Esophagus (tissue), 2 donors: ENCODE results near the gene EPB41L4A. TPM values are rescaled to one million over a fixed set of nuclear protein-coding genes. Genes with fewer than 3 reads are reported as not detected.

Experiments
- H3K27ac ChIP-seq, 2 donors: one replicate each; pipeline ENCODE4 v1.5.1; 2013; ENCODE audit warnings: low read depth in 2 of 2, mild to moderate bottlenecking in 2 of 2, inconsistent platforms in 1 of 2, low read length in 1 of 2, moderate library complexity in 1 of 2
- H3K27me3 ChIP-seq, 2 donors: one replicate each; pipeline ENCODE4 v1.6.1; 2013; ENCODE audit warnings: low read length in 2 of 2, control low read depth in 1 of 2, mild to moderate bottlenecking in 1 of 2; ENCODE audit not compliant: insufficient read depth in 2 of 2, control insufficient read depth in 1 of 2
- H3K36me3 ChIP-seq, 2 donors: one replicate each; pipeline ENCODE4 v1.6.1; 2013; ENCODE audit warnings: low read length in 1 of 2; ENCODE audit not compliant: control insufficient read depth in 2 of 2, insufficient read depth in 2 of 2
- H3K4me1 ChIP-seq, 2 donors: one replicate each; pipeline ENCODE4 v1.6.1; 2013; ENCODE audit warnings: low read length in 1 of 2; ENCODE audit not compliant: control insufficient read depth in 2 of 2, insufficient read depth in 2 of 2
- H3K4me3 ChIP-seq, 2 donors: one replicate each; pipeline ENCODE4 v1.5.1; 2013; ENCODE audit warnings: low read length in 2 of 2, mild to moderate bottlenecking in 2 of 2, low read depth in 1 of 2, moderate library complexity in 1 of 2
- H3K9me3 ChIP-seq, 2 donors: one replicate each; pipeline ENCODE4 v1.6.1; 2013; ENCODE audit warnings: mild to moderate bottlenecking in 2 of 2, low read depth in 1 of 2, low read length in 1 of 2, moderate library complexity in 1 of 2; ENCODE audit not compliant: control insufficient read depth in 2 of 2, insufficient read depth in 1 of 2
- WGBS, 2 donors: extraction: QIAGEN DNeasy Blood & Tissue Kit; methylation state at CpG; one replicate each; pipeline ENCODE4 v1.1.7; 2013; 5-methylcytosine and 5-hydroxymethylcytosine counted together
- polyA plus RNA-seq, 2 donors: library from polyadenylated mRNA; stranded (reverse); fragments of 200-250 nt; gene quantifications; one replicate each; pipeline ENCODE4 v1.2.3, GENCODE V29; 2013
- donor health status: healthy with polysubstance abuse.
- donor health status: Bipolar disorder and iron deficiency.

EPB41L4A gene
- polyA plus RNA-seq, 2 donors, result 9.6 to 11.8 TPM

- H3K27me3 ChIP-seq, result no peaks in the 10 kb centered on the region
- H3K9me3 ChIP-seq, result no peaks in the 10 kb centered on the region
- no peaks in the 10 kb centered on the region for H3K4me1 ChIP-seq
- no peak overlapping the region for H3K27ac ChIP-seq
- 93 to 94% methylated on average over 2 of the region's 2 CpGs for WGBS, 2 donors
- H3K4me3 ChIP-seq, result no peak overlapping the region
- no peaks in the 10 kb centered on the region for H3K36me3 ChIP-seq
Measured at GRCh38 chr5:112348915-112349314, 70.2 kb downstream of the EPB41L4A start.

GRCh38 chr5:112348387-112348786 is 70.7 kb downstream of the EPB41L4A start:
- 61 to 75% methylated on average over 4 of the region's 4 CpGs for WGBS, 2 donors
- Histone ChIP-seq H3K36me3 (no peaks in the 10 kb centered on the region), H3K4me1 (no peaks in the 10 kb centered on the region), H3K27ac (no peak overlapping the region), H3K4me3 (no peak overlapping the region), H3K27me3 (no peaks in the 10 kb centered on the region), H3K9me3 (no peaks in the 10 kb centered on the region)

DNA sequence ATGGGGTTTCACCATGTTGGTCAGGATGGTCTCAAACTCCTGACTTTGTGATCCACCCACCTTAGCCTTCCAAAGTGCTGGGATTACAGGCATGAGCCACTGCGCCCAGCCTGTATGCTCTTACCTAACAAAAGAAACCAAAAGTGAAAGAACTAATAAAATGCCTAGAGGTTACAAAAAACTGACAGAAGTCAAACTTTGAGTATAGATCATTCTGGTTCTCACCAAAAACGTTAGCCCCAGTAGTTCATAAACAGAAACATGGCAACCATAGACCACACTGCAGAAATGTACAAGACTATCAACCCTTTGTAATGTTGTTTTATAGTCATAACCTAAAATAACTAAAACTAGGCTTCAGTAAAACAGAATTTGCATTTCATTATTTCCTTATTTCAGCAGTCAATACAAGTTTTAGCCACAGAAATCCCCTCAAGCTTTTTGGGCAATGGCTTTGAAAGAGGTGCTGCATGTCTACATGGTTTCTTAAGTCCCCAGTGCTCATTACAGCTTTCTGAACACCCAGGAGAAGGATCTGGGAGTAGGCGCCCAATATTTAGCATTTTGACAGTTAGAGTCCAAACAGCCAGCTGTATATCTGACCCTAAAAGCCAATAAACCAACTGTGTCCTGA is 72.5 kb downstream of the EPB41L4A start:
- Histone ChIP-seq H3K4me1 (no peaks in the 10 kb centered on the region), H3K27me3 (no peaks in the 10 kb centered on the region), H3K27ac (no peak overlapping the region), H3K4me3 (no peak overlapping the region), H3K36me3 (no peaks in the 10 kb centered on the region), H3K9me3 (no peaks in the 10 kb centered on the region)
- 32 to 37% methylated on average over 3 of the region's 3 CpGs for WGBS, 2 donors

- H3K4me3 ChIP-seq, result no peak overlapping the region
- no peak overlapping the region for H3K27ac ChIP-seq
- H3K27me3 ChIP-seq, result no peaks in the 10 kb centered on the region
- H3K36me3 ChIP-seq, result no peaks in the 10 kb centered on the region
- no peaks in the 10 kb centered on the region for H3K9me3 ChIP-seq
- WGBS, 2 donors, result 87 to 93% methylated on average over 3 of the region's 3 CpGs
- H3K4me1 ChIP-seq, result no peaks in the 10 kb centered on the region
Measured at GRCh38 chr5:112344540-112344939, 74.5 kb downstream of the EPB41L4A start.

GRCh38 chr5:112342389-112342788 is 76.7 kb downstream of the EPB41L4A start:
- WGBS, 2 donors, result 40 to 56% methylated on average over 3 of the region's 3 CpGs
- no peaks in the 10 kb centered on the region for H3K27me3 ChIP-seq
- H3K27ac ChIP-seq, result no peak overlapping the region
- H3K4me1 ChIP-seq, result no peaks in the 10 kb centered on the region
- H3K9me3 ChIP-seq, result no peaks in the 10 kb centered on the region
- no peak overlapping the region for H3K4me3 ChIP-seq
- H3K36me3 ChIP-seq, result no peaks in the 10 kb centered on the region

DNA sequence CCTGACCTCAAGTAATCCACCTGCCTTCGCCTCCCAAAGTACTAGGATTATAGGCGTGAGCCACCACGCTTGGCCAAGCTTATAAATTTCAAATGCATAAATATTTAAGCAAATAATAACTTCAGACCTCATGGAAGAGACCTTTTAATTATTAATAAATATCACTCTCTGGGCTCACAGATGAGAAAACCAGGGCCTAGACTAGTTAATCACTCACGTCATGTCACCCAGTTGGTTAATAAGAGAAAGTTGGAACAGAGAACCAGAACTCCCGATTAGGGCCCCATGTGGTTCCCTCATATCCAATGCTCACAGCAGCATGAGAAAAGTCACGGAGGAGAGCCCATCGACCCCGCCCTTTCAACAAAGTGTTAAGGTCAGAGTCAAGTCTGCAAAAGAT is 79.3 kb downstream of the EPB41L4A start:
- no peak overlapping the region for H3K27ac ChIP-seq
- WGBS, 2 donors, result 81 to 89% methylated on average over 8 of the region's 8 CpGs
- no peaks in the 10 kb centered on the region for H3K9me3 ChIP-seq
- H3K4me1 ChIP-seq, result no peaks in the 10 kb centered on the region
- no peaks in the 10 kb centered on the region for H3K27me3 ChIP-seq
- H3K4me3 ChIP-seq, result no peak overlapping the region
- no peaks in the 10 kb centered on the region for H3K36me3 ChIP-seq

DNA sequence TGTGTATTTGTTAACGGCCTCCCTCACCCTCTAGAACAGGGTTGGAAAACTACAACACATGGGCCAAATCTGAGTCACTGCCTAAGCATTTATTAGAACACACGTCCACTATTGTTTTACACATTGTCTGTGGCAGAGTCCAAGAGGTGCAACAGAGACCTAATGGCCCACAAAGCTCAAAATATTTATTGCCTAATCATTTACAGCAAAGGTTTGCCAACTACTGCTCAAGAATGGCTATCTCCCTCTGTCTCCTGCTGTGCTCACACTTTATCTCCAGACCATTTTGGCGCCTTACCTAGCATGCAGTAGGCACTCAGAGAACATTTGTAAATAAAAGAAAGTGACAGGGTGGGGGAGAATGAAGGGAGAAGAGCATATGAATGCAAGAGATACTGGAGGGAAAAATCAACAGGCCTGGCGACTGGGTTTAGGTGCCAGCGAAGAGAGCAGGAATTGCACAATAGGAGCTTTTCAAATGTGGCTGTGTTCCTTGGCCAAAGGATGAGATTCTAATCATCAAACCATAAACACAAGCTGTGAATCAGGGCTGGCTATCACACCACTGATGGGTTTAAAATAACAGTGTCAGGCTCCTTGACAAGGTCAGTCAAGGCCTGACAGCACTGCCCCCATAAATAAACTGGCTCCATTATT is 80.3 kb downstream of the EPB41L4A start:
- Histone ChIP-seq H3K27me3 (no peaks in the 10 kb centered on the region), H3K36me3 (no peaks in the 10 kb centered on the region), H3K9me3 (no peaks in the 10 kb centered on the region), H3K4me3 (no peak overlapping the region), H3K27ac (no peak overlapping the region), H3K4me1 (no peaks in the 10 kb centered on the region)
- 54 to 65% methylated on average over 5 of the region's 5 CpGs for WGBS, 2 donors

- Histone ChIP-seq H3K9me3 (no peaks in the 10 kb centered on the region), H3K4me1 (peaks cover 0 to 3% of the 10 kb centered on the region in 2 donors), H3K36me3 (no peaks in the 10 kb centered on the region), H3K27me3 (no peaks in the 10 kb centered on the region), H3K4me3 (no peak overlapping the region), H3K27ac (no peak overlapping the region)
- WGBS, 2 donors, result 44 to 49% methylated on average over 5 of the region's 5 CpGs
Measured at GRCh38 chr5:112333331-112333781, 85.7 kb downstream of the EPB41L4A start.

DNA sequence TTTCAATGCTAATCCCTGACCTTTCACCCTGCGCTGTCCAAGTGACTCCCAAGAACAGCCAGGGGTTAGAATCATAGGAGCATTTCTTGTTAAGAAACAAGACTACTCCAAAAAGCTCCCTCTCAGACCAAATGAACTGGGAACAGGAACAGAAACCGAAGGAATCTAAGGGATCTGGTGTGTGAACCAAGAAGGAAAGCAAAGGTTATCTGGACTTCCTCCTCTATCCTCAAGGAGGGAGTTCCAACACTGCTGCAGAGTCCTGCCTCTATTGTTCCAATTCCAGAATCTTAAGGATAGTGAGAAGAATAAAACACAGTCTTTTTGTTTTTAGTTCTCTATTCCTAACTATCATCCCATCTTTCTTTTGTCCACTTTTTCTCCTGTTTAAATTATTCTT is 87.2 kb downstream of the EPB41L4A start:
- peaks cover 0 to 3% of the 10 kb centered on the region in 2 donors for H3K4me1 ChIP-seq
- WGBS, 2 donors, result 84 to 86% methylated on average over 2 of the region's 2 CpGs
- no peaks in the 10 kb centered on the region for H3K27me3 ChIP-seq
- H3K4me3 ChIP-seq, result no peak overlapping the region
- no peaks in the 10 kb centered on the region for H3K9me3 ChIP-seq
- H3K27ac ChIP-seq, result no peak overlapping the region
- H3K36me3 ChIP-seq, result no peaks in the 10 kb centered on the region
